Measurements from ENCODE around the gene CMTM8. TPM values are rescaled to one million over a fixed set of nuclear protein-coding genes. Genes with fewer than 3 reads are reported as not detected.

Gene CMTM8
- total RNA-seq, 1 donor from 2014 or later = 5.7 TPM

- DNase-seq = no peak
- Histone ChIP-seq H3K27ac (replicated peaks) (no peak overlapping the region), H3K36me3 (no peaks in the 10 kb centered on the region), H3K4me1 (peaks cover 19% of the 10 kb centered on the region), H3K4me3 (no peak overlapping the region), H3K9me3 (replicated peaks) (no peaks in the 10 kb centered on the region), H3K27me3 (ENCODE audit: low read depth) (no peaks in the 10 kb centered on the region)
- TF ChIP-seq, protein P1, sequence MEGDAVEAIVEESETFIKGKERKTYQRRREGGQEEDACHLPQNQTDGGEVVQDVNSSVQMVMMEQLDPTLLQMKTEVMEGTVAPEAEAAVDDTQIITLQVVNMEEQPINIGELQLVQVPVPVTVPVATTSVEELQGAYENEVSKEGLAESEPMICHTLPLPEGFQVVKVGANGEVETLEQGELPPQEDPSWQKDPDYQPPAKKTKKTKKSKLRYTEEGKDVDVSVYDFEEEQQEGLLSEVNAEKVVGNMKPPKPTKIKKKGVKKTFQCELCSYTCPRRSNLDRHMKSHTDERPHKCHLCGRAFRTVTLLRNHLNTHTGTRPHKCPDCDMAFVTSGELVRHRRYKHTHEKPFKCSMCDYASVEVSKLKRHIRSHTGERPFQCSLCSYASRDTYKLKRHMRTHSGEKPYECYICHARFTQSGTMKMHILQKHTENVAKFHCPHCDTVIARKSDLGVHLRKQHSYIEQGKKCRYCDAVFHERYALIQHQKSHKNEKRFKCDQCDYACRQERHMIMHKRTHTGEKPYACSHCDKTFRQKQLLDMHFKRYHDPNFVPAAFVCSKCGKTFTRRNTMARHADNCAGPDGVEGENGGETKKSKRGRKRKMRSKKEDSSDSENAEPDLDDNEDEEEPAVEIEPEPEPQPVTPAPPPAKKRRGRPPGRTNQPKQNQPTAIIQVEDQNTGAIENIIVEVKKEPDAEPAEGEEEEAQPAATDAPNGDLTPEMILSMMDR (IDR thresholded peaks at IDR 0.05; ENCODE audit: borderline replicate concordance) = no peak
- intact Hi-C loops (cut with micrococcal nuclease) = no loop called here
Measured at GRCh38 chr3:32405711-32406323, 167.3 kb downstream of the CMTM8 start.

- no peaks in the 10 kb centered on the region for H3K9me3 ChIP-seq (replicated peaks)
- intact Hi-C loops (cut with micrococcal nuclease) = no loop called here
- H3K4me1 ChIP-seq = peaks cover 10% of the 10 kb centered on the region
- no peaks in the 10 kb centered on the region for H3K27me3 ChIP-seq (ENCODE audit: low read depth)
- H3K4me3 ChIP-seq = no peak overlapping the region
- H3K36me3 ChIP-seq = no peaks in the 10 kb centered on the region
- H3K27ac ChIP-seq (replicated peaks) = peak overlapping the region; percentile 31
- TF ChIP-seq, protein P1 (IDR thresholded peaks at IDR 0.05; ENCODE audit: borderline replicate concordance) = no peak
- no peak for DNase-seq
Measured at GRCh38 chr3:32406486-32407408, 168.3 kb downstream of the CMTM8 start.

- Histone ChIP-seq H3K36me3 (no peaks in the 10 kb centered on the region), H3K27me3 (ENCODE audit: low read depth) (no peaks in the 10 kb centered on the region), H3K27ac (replicated peaks) (no peak overlapping the region), H3K4me1 (peaks cover 14% of the 10 kb centered on the region), H3K4me3 (no peak overlapping the region), H3K9me3 (replicated peaks) (no peaks in the 10 kb centered on the region)
- intact Hi-C loops (cut with micrococcal nuclease) = no loop called here
- no peak for DNase-seq
- TF ChIP-seq, protein P1 (IDR thresholded peaks at IDR 0.05; ENCODE audit: borderline replicate concordance) = no peak
Measured at GRCh38 chr3:32410367-32411246, 172.1 kb downstream of the CMTM8 start.

DNA sequence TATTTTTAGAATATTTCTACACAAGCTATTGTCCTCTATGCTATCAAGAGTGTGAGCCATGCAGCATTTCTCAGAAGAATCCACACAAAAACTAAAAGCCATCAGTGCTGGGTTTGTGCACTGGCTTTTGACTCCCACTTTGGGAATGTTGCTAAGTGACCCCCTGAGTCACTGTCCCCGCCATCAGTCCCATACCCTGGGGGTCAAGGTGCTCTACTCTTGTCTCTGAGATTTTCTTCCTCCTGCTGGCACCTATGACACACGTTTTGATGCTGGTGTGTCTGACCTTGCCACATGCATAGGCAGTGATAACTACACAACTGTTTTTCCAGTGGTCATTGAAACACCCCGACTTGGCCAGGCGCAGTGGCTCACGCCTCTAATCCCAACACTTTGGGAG, 173.0 kb downstream of the CMTM8 start:
- Histone ChIP-seq H3K9me3 (replicated peaks) (no peaks in the 10 kb centered on the region), H3K27me3 (ENCODE audit: low read depth) (no peaks in the 10 kb centered on the region), H3K36me3 (no peaks in the 10 kb centered on the region), H3K4me3 (no peak overlapping the region), H3K27ac (replicated peaks) (no peak overlapping the region), H3K4me1 (peaks cover 14% of the 10 kb centered on the region)
- TF ChIP-seq, protein P1 (IDR thresholded peaks at IDR 0.05; ENCODE audit: borderline replicate concordance) = no peak
- no peak for DNase-seq
- intact Hi-C loops (cut with micrococcal nuclease) = no loop called here

- intact Hi-C loops (cut with micrococcal nuclease) = no loop called here
- peaks cover 14% of the 10 kb centered on the region for H3K4me1 ChIP-seq
Measured at GRCh38 chr3:32412887-32413286, 174.4 kb downstream of the CMTM8 start.

More at GRCh38 chr3:32412887-32413286, 174.4 kb downstream of the CMTM8 start:
- TF ChIP-seq, protein P1 (IDR thresholded peaks at IDR 0.05; ENCODE audit: borderline replicate concordance) = no peak
- no peaks in the 10 kb centered on the region for H3K27me3 ChIP-seq (ENCODE audit: low read depth)
- H3K4me3 ChIP-seq = no peak overlapping the region
- H3K9me3 ChIP-seq (replicated peaks) = no peaks in the 10 kb centered on the region
- DNase-seq = no peak
- no peaks in the 10 kb centered on the region for H3K36me3 ChIP-seq
- H3K27ac ChIP-seq (replicated peaks) = no peak overlapping the region

Measured in left ventricle myocardium inferior (tissue), 1 donor.